RPMI8226 (cell line): ENCODE measurements around the gene PRKAG3.
"Not testable (repeated sequence)": the region's sequence is repeated elsewhere in the genome, so short reads cannot be mapped to it uniquely, and the experiment has no call there.

ENCODE experiments used
- DNase-seq: peaks from one replicate; pipeline ENCODE4 v3.0.0-alpha.2; 2015

The PRKAG3 gene

GRCh38 chr2:218861645-218862318 lies 30.2 kb upstream of the PRKAG3 start:
- DNase-seq: no peak

DNA sequence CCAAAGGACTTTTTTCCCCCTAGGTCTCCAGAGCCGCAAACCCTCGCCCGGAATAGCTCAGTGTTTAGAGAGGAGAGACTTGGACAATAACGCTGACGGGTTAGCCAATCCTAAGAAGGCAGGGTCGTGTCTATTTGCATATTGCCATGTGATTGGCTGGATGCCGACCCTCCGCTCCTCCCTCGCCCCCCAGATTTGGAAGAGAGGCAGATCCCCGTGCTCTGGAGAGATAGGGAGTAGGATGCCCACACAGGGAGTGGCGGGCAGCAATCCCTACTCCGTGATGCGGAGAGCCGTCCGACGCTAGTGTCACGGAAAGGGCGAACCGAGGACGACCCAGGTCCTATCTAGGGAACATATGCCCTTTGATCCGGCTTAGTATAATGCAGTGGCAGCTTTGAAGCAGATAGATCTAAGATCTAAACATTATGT lies 29.4 kb upstream of the PRKAG3 start:
- DNase-seq: no peak

GRCh38 chr2:218859988-218860831 lies 28.6 kb upstream of the PRKAG3 start:
- DNase-seq: no peak

GRCh38 chr2:218859556-218859987 lies 28.0 kb upstream of the PRKAG3 start, which contains the start of gene WNT6:
Gene WNT6, plus strand, starts transcription at chr2:218859805. Its CDS starts 233 bp downstream, at chr2:218860038.
- no peak for DNase-seq

GRCh38 chr2:218858671-218859555 lies 27.3 kb upstream of the PRKAG3 start:
- DNase-seq: no peak

DNA sequence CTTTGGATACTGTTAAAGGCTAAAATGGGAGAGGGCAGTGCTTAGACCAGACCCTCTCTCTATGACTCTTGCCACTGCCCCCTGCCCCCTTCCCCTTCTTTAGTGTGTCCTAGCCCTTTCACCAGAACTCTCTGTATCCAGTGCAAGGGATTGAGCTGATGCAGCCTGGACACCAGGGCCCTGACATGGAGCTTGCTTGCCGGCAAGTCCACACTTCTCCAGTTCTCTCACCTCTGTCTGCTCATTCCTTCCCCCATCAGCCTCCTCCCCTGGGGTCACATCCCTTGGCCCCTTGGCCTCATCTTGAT lies 26.5 kb upstream of the PRKAG3 start:
- DNase-seq: no peak

DNA sequence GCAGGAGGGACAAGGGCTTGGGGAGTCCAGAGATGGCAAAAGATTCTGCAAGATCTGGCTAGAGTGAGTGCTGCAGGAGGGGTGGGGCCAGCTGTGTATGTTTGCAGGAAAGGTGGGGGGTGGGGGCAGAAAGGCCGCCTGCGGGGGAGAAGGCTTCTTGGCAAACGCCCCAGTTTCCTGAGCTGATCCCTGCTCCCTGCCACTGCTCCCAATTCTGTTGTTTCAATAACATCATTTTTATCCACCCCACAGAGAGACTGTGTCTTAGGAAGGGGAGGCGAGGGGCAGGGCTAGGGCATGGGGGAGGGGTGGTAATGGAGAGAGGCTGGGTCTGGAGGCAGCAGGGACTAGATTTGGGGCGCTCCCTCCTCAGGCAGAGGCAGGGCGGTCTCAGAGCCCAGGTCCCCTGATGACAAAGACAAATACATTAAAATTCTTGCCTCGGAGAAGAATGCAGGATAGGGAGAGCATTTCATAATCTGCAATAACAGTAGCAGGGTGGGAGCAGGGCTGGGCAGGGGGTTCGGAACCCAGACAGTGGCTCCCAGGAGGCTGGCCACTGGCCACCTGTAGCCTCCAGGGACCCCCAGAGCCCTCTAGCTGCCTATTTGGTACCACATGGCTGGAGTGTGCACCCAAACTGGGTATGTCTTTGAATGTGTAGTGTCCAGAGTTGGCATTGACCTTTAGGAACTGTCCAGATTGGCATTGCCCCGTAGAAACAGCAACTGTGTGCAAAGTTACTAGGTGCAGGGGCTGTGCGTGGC lies 26.0 kb upstream of the PRKAG3 start:
- DNase-seq: no peak

DNA sequence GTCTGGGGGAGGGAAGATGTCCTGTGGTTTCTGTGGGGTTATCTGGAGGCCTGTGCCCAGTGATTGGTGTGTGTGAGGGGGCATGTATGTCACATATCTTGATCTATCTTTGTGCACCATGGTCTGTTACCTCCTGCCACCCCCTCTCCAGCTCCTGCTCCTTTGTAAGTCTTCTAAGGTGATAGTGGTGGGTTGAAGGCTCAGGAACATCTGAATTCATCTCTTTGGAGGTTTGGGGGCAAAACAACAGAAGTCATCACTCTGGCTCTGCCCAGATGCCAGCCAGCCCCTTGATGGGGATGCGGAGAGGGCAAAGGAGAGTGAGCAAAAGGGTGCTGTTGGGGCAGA lies 25.3 kb upstream of the PRKAG3 start:
- DNase-seq: no peak

GRCh38 chr2:218856167-218856895 lies 24.7 kb upstream of the PRKAG3 start:
- no peak for DNase-seq

GRCh38 chr2:218855305-218856166 lies 23.9 kb upstream of the PRKAG3 start:
- DNase-seq: no peak

DNA sequence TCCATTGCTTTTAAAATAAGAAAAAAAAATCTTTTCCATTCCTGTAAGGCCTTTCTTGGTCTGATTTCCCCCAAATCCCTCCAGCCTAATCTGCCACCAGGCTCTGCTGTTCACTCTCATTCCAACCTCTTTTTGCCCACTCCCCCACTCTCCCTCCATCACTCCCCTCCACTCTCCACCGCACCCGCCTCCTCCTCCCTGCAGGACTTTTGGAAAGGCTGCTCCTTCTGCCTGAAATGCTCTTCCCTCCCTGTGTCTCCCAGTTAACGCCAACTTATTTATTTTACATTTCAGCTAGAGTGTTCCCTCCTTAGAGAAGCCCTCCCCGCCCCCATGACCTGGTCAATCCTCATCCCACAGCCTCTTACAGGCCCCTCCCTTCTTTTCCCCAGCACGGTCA lies 23.3 kb upstream of the PRKAG3 start:
- DNase-seq: no peak

GRCh38 chr2:218853766-218854165 lies 22.2 kb upstream of the PRKAG3 start:
- DNase-seq: no peak

DNA sequence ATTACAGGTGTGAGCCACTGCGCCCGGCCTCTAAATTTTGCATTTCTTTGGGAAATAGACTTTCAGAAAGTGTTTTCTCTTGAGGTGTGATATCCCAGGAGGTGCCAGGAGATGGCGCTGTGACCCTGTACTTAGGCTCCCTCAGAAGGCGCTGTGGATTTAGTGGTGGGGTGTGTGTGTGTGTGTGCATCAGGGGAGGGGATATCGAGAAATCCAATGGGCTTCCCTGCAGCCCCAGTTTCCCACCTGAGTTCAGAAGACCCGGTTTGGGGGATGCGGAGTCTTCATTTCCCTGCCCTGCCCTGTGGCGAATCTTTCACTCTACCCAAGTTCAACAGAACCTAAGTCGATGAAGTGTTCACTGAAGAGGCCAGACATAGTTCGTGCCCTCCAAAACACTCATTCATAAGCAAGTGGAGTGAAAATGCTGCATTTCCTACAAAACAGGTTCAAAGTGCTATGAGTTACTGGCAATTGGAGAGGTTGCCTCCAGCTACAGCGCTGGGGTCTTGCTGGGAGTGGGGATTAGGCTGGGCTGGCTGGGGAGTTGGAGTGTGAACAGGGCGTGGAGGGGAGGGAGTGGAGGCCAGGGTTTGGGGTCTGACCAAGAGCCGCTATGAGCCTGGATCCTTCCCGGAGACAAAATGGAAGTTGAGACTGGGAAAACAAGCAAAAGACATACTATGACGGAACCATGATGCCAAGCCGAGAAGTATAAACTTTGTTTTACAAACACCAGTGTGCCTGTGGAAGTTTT lies 21.5 kb upstream of the PRKAG3 start:
- peak; percentile 68 for DNase-seq

DNA sequence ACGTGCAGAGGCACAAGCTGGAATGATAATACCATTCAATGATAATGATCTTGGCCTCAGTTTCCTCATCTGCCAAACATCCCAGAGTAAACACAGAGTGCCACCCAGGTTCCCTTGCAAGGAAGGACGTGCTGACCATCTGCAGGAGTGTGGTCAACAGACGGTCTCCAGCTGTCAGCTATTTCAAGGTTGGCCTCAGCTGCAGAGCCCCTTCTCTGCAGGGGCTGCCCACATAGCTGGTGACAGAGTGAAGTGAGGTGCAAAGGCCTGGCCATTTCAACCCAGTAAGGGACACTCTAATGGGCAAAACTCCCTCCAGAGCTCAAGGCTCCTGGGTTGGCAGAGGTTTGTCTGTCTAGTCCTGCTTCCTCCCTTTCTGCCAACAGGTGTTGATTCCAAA lies 19.7 kb upstream of the PRKAG3 start:
- DNase-seq: no peak

DNA sequence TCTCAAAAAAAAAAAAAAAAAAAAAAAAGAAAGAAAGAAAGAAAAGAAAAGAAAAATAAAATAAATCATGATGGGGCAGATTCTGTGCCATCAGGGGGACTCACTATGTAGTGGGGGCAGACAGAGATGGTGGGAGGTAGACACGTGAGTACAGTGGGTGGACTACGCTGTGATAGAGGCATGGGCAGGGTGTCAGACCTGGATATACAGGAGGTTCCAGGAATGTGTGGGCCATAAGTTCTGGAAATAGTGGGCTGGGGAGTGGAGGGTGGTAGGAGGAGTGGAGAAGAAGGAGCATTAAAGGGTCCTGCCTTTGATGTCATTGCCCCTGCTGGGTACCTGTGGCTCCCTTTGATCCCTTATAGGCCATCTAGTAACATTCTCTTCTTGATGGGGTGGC lies 19.2 kb upstream of the PRKAG3 start:
- DNase-seq: no peak

DNA sequence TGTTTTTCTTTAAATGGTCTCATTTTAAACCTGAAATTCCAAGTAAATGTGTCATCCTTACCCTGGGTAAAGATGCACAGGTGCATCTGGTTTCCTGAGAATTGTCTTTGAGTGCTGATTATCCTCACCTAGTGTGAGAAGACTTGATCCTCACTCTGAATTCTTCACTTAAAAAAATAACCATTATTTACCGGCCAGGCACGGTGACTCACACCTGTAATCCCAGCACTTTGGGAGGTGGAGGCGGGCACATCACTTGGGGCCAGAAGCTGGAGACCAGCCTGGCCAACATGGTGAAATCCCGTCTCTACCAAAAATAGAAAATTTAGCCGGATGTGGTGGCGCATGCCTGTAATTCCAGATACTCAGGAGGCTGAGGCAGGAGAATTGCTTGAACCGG lies 18.1 kb upstream of the PRKAG3 start:
- no peak for DNase-seq

GRCh38 chr2:218846963-218847362 lies 15.4 kb upstream of the PRKAG3 start:
- DNase-seq: not testable (repeated sequence)

DNA sequence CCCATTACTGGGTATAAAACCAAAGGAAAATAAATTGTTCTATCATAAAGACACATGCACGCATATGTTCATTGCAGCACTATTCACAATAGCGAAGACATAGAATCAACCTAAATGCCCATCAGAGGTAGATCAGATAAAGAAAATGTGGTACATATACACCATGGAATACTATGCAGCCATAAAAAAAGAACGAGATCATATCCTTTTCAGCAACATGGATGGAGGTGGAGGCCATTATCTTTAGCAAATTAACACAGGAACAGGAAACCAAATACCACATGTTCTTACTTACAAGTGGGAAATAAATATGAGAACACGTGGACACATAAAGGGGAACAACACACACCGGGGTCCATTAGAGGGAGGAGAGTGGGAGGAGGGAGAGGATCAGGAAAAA lies 12.7 kb upstream of the PRKAG3 start:
- DNase-seq: not testable (repeated sequence)

GRCh38 chr2:218839888-218840287 lies 8.3 kb upstream of the PRKAG3 start:
- no peak for DNase-seq

GRCh38 chr2:218839430-218839829 lies 7.8 kb upstream of the PRKAG3 start:
- DNase-seq: no peak
